Measurements from ENCODE around the gene HJV. TPM values are rescaled to one million over a fixed set of nuclear protein-coding genes. Genes with fewer than 3 reads are reported as not detected.
A peak's percentile ranks its signal among the peaks of the same experiment; 100 is the strongest.

HJV gene
- total and polyA plus RNA-seq, 2 of the 8 experiments (the other 6 are each of a cell fraction or from before 2014, with no cell fraction given) = 0.32 to 0.70 TPM

DNA sequence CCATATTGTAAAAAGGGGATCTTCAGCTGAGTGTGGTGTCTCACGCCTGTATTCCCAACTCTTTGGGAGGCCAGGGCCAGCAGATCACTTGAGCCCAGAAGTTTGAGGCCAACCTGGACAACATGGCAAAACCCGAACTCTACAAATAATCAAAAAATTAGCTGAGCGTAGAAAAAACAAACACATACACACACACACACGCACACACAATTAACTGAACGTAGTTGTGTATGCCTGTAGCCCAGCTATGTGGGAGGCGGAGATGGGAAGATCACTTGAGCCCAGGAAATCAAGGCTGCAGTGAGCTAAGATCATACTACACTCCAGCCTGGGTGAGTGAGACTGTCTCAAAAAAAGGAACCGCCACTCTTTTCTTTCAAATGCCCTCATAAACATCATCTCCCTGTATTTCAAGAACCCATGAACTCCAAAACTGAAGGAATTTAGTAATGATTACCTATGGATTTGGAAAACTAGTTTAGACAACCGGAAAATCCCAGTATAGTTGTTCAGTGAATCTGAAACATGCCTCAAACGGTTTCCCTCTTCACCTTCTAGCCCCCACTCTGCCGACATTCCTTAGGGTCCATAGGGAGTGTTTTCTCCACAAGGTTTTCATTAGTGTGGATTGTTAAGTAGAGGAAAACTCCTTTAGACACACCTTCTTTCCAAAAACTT, 29.7 kb downstream of the HJV start (continued):
- TF ChIP-seq, protein P1, sequence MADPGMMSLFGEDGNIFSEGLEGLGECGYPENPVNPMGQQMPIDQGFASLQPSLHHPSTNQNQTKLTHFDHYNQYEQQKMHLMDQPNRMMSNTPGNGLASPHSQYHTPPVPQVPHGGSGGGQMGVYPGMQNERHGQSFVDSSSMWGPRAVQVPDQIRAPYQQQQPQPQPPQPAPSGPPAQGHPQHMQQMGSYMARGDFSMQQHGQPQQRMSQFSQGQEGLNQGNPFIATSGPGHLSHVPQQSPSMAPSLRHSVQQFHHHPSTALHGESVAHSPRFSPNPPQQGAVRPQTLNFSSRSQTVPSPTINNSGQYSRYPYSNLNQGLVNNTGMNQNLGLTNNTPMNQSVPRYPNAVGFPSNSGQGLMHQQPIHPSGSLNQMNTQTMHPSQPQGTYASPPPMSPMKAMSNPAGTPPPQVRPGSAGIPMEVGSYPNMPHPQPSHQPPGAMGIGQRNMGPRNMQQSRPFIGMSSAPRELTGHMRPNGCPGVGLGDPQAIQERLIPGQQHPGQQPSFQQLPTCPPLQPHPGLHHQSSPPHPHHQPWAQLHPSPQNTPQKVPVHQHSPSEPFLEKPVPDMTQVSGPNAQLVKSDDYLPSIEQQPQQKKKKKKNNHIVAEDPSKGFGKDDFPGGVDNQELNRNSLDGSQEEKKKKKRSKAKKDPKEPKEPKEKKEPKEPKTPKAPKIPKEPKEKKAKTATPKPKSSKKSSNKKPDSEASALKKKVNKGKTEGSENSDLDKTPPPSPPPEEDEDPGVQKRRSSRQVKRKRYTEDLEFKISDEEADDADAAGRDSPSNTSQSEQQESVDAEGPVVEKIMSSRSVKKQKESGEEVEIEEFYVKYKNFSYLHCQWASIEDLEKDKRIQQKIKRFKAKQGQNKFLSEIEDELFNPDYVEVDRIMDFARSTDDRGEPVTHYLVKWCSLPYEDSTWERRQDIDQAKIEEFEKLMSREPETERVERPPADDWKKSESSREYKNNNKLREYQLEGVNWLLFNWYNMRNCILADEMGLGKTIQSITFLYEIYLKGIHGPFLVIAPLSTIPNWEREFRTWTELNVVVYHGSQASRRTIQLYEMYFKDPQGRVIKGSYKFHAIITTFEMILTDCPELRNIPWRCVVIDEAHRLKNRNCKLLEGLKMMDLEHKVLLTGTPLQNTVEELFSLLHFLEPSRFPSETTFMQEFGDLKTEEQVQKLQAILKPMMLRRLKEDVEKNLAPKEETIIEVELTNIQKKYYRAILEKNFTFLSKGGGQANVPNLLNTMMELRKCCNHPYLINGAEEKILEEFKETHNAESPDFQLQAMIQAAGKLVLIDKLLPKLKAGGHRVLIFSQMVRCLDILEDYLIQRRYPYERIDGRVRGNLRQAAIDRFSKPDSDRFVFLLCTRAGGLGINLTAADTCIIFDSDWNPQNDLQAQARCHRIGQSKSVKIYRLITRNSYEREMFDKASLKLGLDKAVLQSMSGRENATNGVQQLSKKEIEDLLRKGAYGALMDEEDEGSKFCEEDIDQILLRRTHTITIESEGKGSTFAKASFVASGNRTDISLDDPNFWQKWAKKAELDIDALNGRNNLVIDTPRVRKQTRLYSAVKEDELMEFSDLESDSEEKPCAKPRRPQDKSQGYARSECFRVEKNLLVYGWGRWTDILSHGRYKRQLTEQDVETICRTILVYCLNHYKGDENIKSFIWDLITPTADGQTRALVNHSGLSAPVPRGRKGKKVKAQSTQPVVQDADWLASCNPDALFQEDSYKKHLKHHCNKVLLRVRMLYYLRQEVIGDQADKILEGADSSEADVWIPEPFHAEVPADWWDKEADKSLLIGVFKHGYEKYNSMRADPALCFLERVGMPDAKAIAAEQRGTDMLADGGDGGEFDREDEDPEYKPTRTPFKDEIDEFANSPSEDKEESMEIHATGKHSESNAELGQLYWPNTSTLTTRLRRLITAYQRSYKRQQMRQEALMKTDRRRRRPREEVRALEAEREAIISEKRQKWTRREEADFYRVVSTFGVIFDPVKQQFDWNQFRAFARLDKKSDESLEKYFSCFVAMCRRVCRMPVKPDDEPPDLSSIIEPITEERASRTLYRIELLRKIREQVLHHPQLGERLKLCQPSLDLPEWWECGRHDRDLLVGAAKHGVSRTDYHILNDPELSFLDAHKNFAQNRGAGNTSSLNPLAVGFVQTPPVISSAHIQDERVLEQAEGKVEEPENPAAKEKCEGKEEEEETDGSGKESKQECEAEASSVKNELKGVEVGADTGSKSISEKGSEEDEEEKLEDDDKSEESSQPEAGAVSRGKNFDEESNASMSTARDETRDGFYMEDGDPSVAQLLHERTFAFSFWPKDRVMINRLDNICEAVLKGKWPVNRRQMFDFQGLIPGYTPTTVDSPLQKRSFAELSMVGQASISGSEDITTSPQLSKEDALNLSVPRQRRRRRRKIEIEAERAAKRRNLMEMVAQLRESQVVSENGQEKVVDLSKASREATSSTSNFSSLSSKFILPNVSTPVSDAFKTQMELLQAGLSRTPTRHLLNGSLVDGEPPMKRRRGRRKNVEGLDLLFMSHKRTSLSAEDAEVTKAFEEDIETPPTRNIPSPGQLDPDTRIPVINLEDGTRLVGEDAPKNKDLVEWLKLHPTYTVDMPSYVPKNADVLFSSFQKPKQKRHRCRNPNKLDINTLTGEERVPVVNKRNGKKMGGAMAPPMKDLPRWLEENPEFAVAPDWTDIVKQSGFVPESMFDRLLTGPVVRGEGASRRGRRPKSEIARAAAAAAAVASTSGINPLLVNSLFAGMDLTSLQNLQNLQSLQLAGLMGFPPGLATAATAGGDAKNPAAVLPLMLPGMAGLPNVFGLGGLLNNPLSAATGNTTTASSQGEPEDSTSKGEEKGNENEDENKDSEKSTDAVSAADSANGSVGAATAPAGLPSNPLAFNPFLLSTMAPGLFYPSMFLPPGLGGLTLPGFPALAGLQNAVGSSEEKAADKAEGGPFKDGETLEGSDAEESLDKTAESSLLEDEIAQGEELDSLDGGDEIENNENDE (IDR thresholded peaks at IDR 0.05; ENCODE audit: insufficient replicate concordance, low read length) = no peak
- TF ChIP-seq POLR2A (IDR thresholded peaks at IDR 0.05; ENCODE audit: control extremely low read depth in 1 of 2, low read depth in 2 of 2, low read length in 2 of 2) (peak; percentile 32 to 73), RNF2 (IDR thresholded peaks at IDR 0.05; ENCODE audit: borderline replicate concordance, low read depth, low read length, missing control alignments, poor library complexity, severe bottlenecking) (no peak)
